H1 (cell line): ENCODE data around the gene FCHSD1. TPM values are rescaled to one million over a fixed set of nuclear protein-coding genes. Genes with fewer than 3 reads are reported as not detected.

Experiments
- CTCF ChIA-PET: fragments of 300-600 bp; sonication (Branson Sonifier 250); formaldehyde crosslinking; loops from one replicate; lab custom pipeline; 2021; ENCODE audit not compliant: partially characterized antibody; lab: Charles Lee
- POLR2A ChIA-PET: fragments of 300-600 bp; sonication (Branson Sonifier 250); formaldehyde crosslinking; loops from one replicate; lab custom pipeline; 2021; ENCODE audit warnings: inconsistent platforms; ENCODE audit not compliant: partially characterized antibody; lab: Charles Lee
- DNase-seq, 2 experiments: peaks; one replicate each; pipeline versions ENCODE4 v3.0.0 to v3.0.0-alpha.2; 2010 to 2022; ENCODE audit warnings: low spot score in 2 of 2, low read depth in 1 of 2, mixed read lengths in 1 of 2
- FAIRE-seq: peaks from 2 replicates; lab custom pipeline; 2011; peaks lifted over from hg19 to GRCh38; lab: Jason Lieb, UNC
- H2AFZ ChIP-seq: 2 replicates; pipeline ENCODE4 v1.8.1; 2012; ENCODE audit warnings: low read length, inconsistent platforms
- H2AK5ac ChIP-seq: 2 replicates; pipeline ENCODE4 v1.6.1; 2013; ENCODE audit warnings: low read depth, low read length
- H2BK120ac ChIP-seq: replicated peaks from 2 replicates; pipeline ENCODE3; 2013; ENCODE audit warnings: low read depth, low read length, inconsistent platforms
- H2BK12ac ChIP-seq: 2 replicates; pipeline ENCODE4 v1.6.1; 2013; ENCODE audit warnings: low read depth, low read length
- H2BK15ac ChIP-seq: 2 replicates; pipeline ENCODE4 v1.6.1; 2013; ENCODE audit warnings: low read length
- H2BK20ac ChIP-seq: 2 replicates; pipeline ENCODE4 v1.6.1; 2013; ENCODE audit warnings: low read length
- H2BK5ac ChIP-seq: 2 replicates; pipeline ENCODE4 v1.6.1; 2013; ENCODE audit warnings: low read depth, low read length
- H3K14ac ChIP-seq: 2 replicates; pipeline ENCODE4 v1.6.1; 2013; ENCODE audit warnings: inconsistent platforms; ENCODE audit not compliant: insufficient read length
- H3K18ac ChIP-seq: 2 replicates; pipeline ENCODE4 v1.6.1; 2013; ENCODE audit warnings: low read length; ENCODE audit errors: extremely low read depth
- H3K23ac ChIP-seq: 2 replicates; pipeline ENCODE4 v1.6.1; 2013; ENCODE audit warnings: inconsistent platforms; ENCODE audit not compliant: insufficient read length
- H3K23me2 ChIP-seq: 2 replicates; pipeline ENCODE4 v1.6.1; 2013; ENCODE audit warnings: low read depth, low read length
- H3K27ac ChIP-seq: 2 replicates; pipeline ENCODE4 v1.6.1; 2011; ENCODE audit warnings: low read depth, low read length, inconsistent platforms
- H3K27me3 ChIP-seq, 4 experiments: replicated peaks in 1 of 4; 1 replicate in 1 of 4; 2 replicates in 3 of 4; pipeline versions ENCODE4 v1.6.1 to v1.8.1; 2011 to 2013; ENCODE audit warnings: low read length in 3 of 4, mild to moderate bottlenecking in 3 of 4, inconsistent platforms in 2 of 4, mixed read lengths in 2 of 4, moderate library complexity in 1 of 4; ENCODE audit not compliant: control insufficient read depth in 3 of 4, insufficient read depth in 3 of 4; ENCODE audit errors: extremely low read depth in 1 of 4
- H3K36me3 ChIP-seq, 4 experiments: 2 replicates each; pipeline versions ENCODE4 v1.6.1 to v1.8.1; 2011 to 2013; ENCODE audit warnings: mild to moderate bottlenecking in 4 of 4, low read length in 3 of 4, moderate library complexity in 2 of 4, control low read depth in 1 of 4, inconsistent platforms in 1 of 4; ENCODE audit not compliant: insufficient read depth in 4 of 4, control insufficient read depth in 2 of 4
- H3K4ac ChIP-seq: replicated peaks from 2 replicates; pipeline ENCODE3; 2013; ENCODE audit warnings: low read length, low read depth, mixed read lengths, inconsistent platforms; ENCODE audit not compliant: insufficient read length
- H3K4me1 ChIP-seq, 4 experiments: replicated peaks in 1 of 4; 1 replicate in 1 of 4; 2 replicates in 3 of 4; pipeline versions ENCODE4 v1.6.1 to v1.8.1; 2011 to 2013; ENCODE audit warnings: low read length in 3 of 4, inconsistent platforms in 2 of 4, mixed read lengths in 1 of 4; ENCODE audit not compliant: insufficient read depth in 4 of 4, control insufficient read depth in 3 of 4
- H3K4me2 ChIP-seq, 2 experiments: 2 replicates each; pipeline versions ENCODE4 v1.6.1 to v1.8.1; 2011 to 2013; ENCODE audit warnings: low read depth in 2 of 2, low read length in 2 of 2, control low read depth in 1 of 2, inconsistent platforms in 1 of 2, mild to moderate bottlenecking in 1 of 2; ENCODE audit not compliant: insufficient read depth in 1 of 2
- H3K4me3 ChIP-seq, 4 experiments: fragments of 200-600, 300-600 bp in 1 of 4; sonication (generic), shearing (Covaris generic), sonication (Bioruptor Twin) in 1 of 4; 2 replicates each; pipeline versions ENCODE4 v1.5.1 to v1.8.1; 2011 to 2016; ENCODE audit warnings: low read length in 4 of 4, low read depth in 3 of 4, control low read depth in 2 of 4, inconsistent platforms in 2 of 4, mild to moderate bottlenecking in 2 of 4, mixed read lengths in 1 of 4, moderate library complexity in 1 of 4; ENCODE audit not compliant: insufficient read depth in 2 of 4; ENCODE audit errors: extremely low read depth in 1 of 4
- H3K56ac ChIP-seq: replicated peaks from 2 replicates; pipeline ENCODE3; 2013; ENCODE audit warnings: low read depth, mild to moderate bottlenecking, mixed read lengths, low read length, inconsistent platforms; ENCODE audit not compliant: insufficient read length
- H3K79me1 ChIP-seq: 2 replicates; pipeline ENCODE4 v1.6.1; 2013; ENCODE audit warnings: low read depth, low read length, control low read depth
- H3K79me2 ChIP-seq, 2 experiments: 2 replicates each; pipeline versions ENCODE4 v1.6.1 to v1.8.1; 2012 to 2013; ENCODE audit warnings: low read length in 2 of 2, mild to moderate bottlenecking in 2 of 2, inconsistent platforms in 1 of 2; ENCODE audit not compliant: insufficient read depth in 2 of 2, control insufficient read depth in 1 of 2
- H3K9ac ChIP-seq, 4 experiments: replicated peaks in 1 of 4; 1 replicate in 1 of 4; 2 replicates in 3 of 4; pipeline versions ENCODE4 v1.6.1 to v1.8.1; 2011 to 2013; ENCODE audit warnings: low read depth in 3 of 4, low read length in 3 of 4, control low read depth in 2 of 4, mild to moderate bottlenecking in 2 of 4, moderate library complexity in 2 of 4, inconsistent platforms in 1 of 4; ENCODE audit errors: extremely low read depth in 1 of 4
- H3K9me3 ChIP-seq, 2 experiments: 2 replicates each; pipeline versions ENCODE4 v1.6.1 to v1.8.1; 2012 to 2013; ENCODE audit warnings: mild to moderate bottlenecking in 2 of 2, moderate library complexity in 2 of 2, control low read depth in 1 of 2, inconsistent platforms in 1 of 2, low read depth in 1 of 2, low read length in 1 of 2, mixed read lengths in 1 of 2; ENCODE audit not compliant: insufficient read depth in 2 of 2
- H4K20me1 ChIP-seq, 2 experiments: replicated peaks in 1 of 2; 2 replicates each; pipeline versions ENCODE3 to v1.8.1; 2011 to 2013; ENCODE audit warnings: inconsistent platforms in 2 of 2, low read length in 2 of 2, mild to moderate bottlenecking in 1 of 2; ENCODE audit not compliant: insufficient read depth in 2 of 2, control insufficient read depth in 1 of 2
- H4K5ac ChIP-seq: 2 replicates; pipeline ENCODE4 v1.6.1; 2013; ENCODE audit warnings: low read length, low read depth, mixed read lengths, inconsistent platforms; ENCODE audit not compliant: insufficient read length
- H4K8ac ChIP-seq: 2 replicates; pipeline ENCODE4 v1.8.0; 2013; ENCODE audit warnings: mild to moderate bottlenecking, moderate library complexity, low read length, inconsistent platforms; ENCODE audit not compliant: insufficient read depth; ENCODE audit errors: extremely low read depth
- H4K91ac ChIP-seq: replicated peaks from 2 replicates; pipeline ENCODE3; 2013; ENCODE audit warnings: low read length, mixed read lengths, inconsistent platforms; ENCODE audit not compliant: insufficient read length
- CBX8 ChIP-seq: fragments of 300-800, 300-1000 bp; sonication (generic); IDR thresholded peaks from 2 replicates; pipeline ENCODE4 v1.7.1; 2016; ENCODE audit warnings: low read depth, low read length, borderline replicate concordance
- JUND ChIP-seq: IDR thresholded peaks from 2 replicates; pipeline ENCODE4 v1.6.1; 2011; ENCODE audit warnings: mild to moderate bottlenecking, improper control_type of control experiment, low read length
- KDM1A ChIP-seq: fragments of 200-600, 300-600 bp; sonication (generic); IDR thresholded peaks from 2 replicates; pipeline ENCODE4 v1.7.1; 2016; ENCODE audit warnings: mild to moderate bottlenecking, low read length, borderline replicate concordance
- WGBS, 2 experiments: shearing (Covaris generic) in 1 of 2; methylation state at CpG; one replicate each; pipeline versions ENCODE4 v1.1.6 to v1.1.7; 2013 to 2015; ENCODE audit warnings: low lambda C conversion rate in 2 of 2, mixed read lengths in 2 of 2, inconsistent platforms in 1 of 2, low coverage in 1 of 2, missing lambda C conversion rate in 1 of 2; ENCODE audit not compliant: insufficient replicate concordance in 2 of 2, insufficient coverage in 1 of 2, insufficient read length in 1 of 2; ENCODE audit errors: extremely low coverage in 1 of 2, missing lambda C conversion rate in 1 of 2; 5-methylcytosine and 5-hydroxymethylcytosine counted together
- polyA plus RNA-seq, 7 experiments: library from polyadenylated mRNA; depleted of rRNA in 3 of 7; stranded (reverse) in 5 of 7; unstranded in 2 of 7; fragments of >200 nt in 5 of 7; fragments of 200-250 nt in 2 of 7; gene quantifications; 1 replicate in 5 of 7; 2 replicates in 1 of 7; 4 replicates in 1 of 7; pipeline versions ENCODE4 v1.2.1 to v1.2.3, GENCODE V29; 2011 to 2013; ENCODE audit warnings: missing spikeins in 2 of 7, mixed read lengths in 2 of 7
- total RNA-seq: library from RNA; stranded (reverse); fragmentation: NEBNext Ultra II Directional; extraction: Animal tissue kit (Norgen Biotek cat#: 25700); gene quantifications from 2 replicates; pipeline ENCODE4 v1.2.1, GENCODE V29; 2021

Gene FCHSD1
- total and polyA plus RNA-seq, 2 of the 8 experiments (the other 6 are each of a cell fraction or from before 2014, with no cell fraction given) = 22.0 to 30.1 TPM

- Histone ChIP-seq H3K79me2 (no peaks in the 10 kb centered on the region), H3K27ac (no peak overlapping the region), H3K23me2 (peaks cover 8% of the 10 kb centered on the region; the same call in 1 of the 2 replicates), H3K56ac (no peak overlapping the region), H2BK12ac (peak overlapping the region; percentile 77; the same call in 1 of the 2 replicates), H3K9me3 (no peaks in the 10 kb centered on the region), H2BK120ac (no peak overlapping the region), H3K23ac (no peak overlapping the region), H3K4ac (no peak overlapping the region), H3K14ac (no peak overlapping the region), H4K20me1 (no peaks in the 10 kb centered on the region), H3K27me3 (peaks cover 0 to 8% (median 2%) of the 10 kb centered on the region in 4 experiments; a peak in 2 of 7 replicates), H3K4me2 (no peak overlapping the region), H2AFZ (no peak overlapping the region), H2BK5ac (no peak overlapping the region), H4K5ac (no peak overlapping the region), H2BK20ac (no peak overlapping the region), H3K36me3 (no peaks in the 10 kb centered on the region), H4K8ac (no peak overlapping the region; the same call in 1 of the 2 replicates), H2BK15ac (no peak overlapping the region; the same call in 1 of the 2 replicates), H4K91ac (no peak overlapping the region), H3K79me1 (no peaks in the 10 kb centered on the region), H3K18ac (no peak overlapping the region), H3K9ac (no peak overlapping the region), H3K4me3 (no peak overlapping the region), H3K4me1 (peaks cover 5 to 10% (median 8%) of the 10 kb centered on the region in 4 experiments; a peak in 6 of 7 replicates), H2AK5ac (no peak overlapping the region; the same call in 1 of the 2 replicates)
- TF ChIP-seq JUND (peak; percentile 48; the same call in 1 of the 2 replicates), KDM1A (peak; percentile 75; the same call in 1 of the 2 replicates), CBX8 (no peak)
- FAIRE-seq = no peak
- ChIA-PET CTCF (interaction anchor here (0.7 to 1.9 kb wide), 12 partner anchors 15 to 502 kb away, joined by 3 to 11 read pairs (median 4); partner anchors contain the start of gene PCDH1), POLR2A (interaction anchor here (1.1 to 1.2 kb wide), 2 partner anchors 13 to 22 kb away, joined by 3 read pairs; no protein-coding TSS in a partner anchor)
- no peak for DNase-seq
- 82% methylated on average over 3 of the region's 3 CpGs; no CpG with 5 or more reads in 1 of the 2 experiments for WGBS, 2 experiments
Observed at GRCh38 chr5:141686648-141687416, 35.6 kb upstream of the FCHSD1 start.
